Tibial artery (tissue), 4 donors: ENCODE data around the gene ATP6V1C2.

ENCODE experiments used
- DNase-seq, 2 donors: peaks; one replicate each; pipeline ENCODE4 v3.0.0-alpha.2; 2019
- H3K27ac ChIP-seq, 2 donors: fragments of 200-600 bp; sonication (generic) in 1 of 2; 1 replicate in 1 of 2; 2 replicates in 1 of 2; pipeline ENCODE4 v1.5.1; 2018 to 2019; ENCODE audit warnings: mild to moderate bottlenecking in 1 of 2
- H3K27me3 ChIP-seq, 2 donors: fragments of 200-600 bp; sonication (generic) in 1 of 2; one replicate each; pipeline versions ENCODE4 v1.5.1 to v1.6.0; 2016 to 2019
- H3K36me3 ChIP-seq, 3 donors: fragments of 200-600 bp; sonication (generic) in 2 of 3; one replicate each; pipeline ENCODE4 v1.5.1; 2016 to 2019; ENCODE audit warnings: mild to moderate bottlenecking in 2 of 3
- H3K4me1 ChIP-seq, 4 donors: fragments of 200-600 bp; sonication (generic) in 2 of 4; 1 replicate in 3 of 4; 2 replicates in 1 of 4; pipeline ENCODE4 v1.5.1; 2016 to 2019
- H3K4me3 ChIP-seq, 2 donors: fragments of 200-600 bp; sonication (generic) in 1 of 2; 1 replicate in 1 of 2; 2 replicates in 1 of 2; pipeline ENCODE4 v1.5.1; 2018 to 2019; ENCODE audit warnings: mild to moderate bottlenecking in 2 of 2
- H3K9me3 ChIP-seq, 3 donors: fragments of 200-600 bp; sonication (generic) in 1 of 3; one replicate each; pipeline ENCODE4 v1.5.1; 2016 to 2019
- intact Hi-C: fragments of 100-400 bp; cut with DNase I; formaldehyde crosslinking; loops from one replicate; pipeline ENCODE4 v1.15.0; 2023; ENCODE audit warnings: low total_unique reads
- TF ChIP-seq, protein P1 (sequence below), 2 experiments: fragments of 200-600 bp in 1 of 2; fragments of 450-650 bp in 1 of 2; IDR thresholded peaks; one replicate each; pipeline ENCODE4 v1.5.1; 2017 to 2019; ENCODE audit warnings: antibody characterized with exemption in 2 of 2, mild to moderate bottlenecking in 1 of 2, moderate library complexity in 1 of 2

ATP6V1C2 gene

DNA sequence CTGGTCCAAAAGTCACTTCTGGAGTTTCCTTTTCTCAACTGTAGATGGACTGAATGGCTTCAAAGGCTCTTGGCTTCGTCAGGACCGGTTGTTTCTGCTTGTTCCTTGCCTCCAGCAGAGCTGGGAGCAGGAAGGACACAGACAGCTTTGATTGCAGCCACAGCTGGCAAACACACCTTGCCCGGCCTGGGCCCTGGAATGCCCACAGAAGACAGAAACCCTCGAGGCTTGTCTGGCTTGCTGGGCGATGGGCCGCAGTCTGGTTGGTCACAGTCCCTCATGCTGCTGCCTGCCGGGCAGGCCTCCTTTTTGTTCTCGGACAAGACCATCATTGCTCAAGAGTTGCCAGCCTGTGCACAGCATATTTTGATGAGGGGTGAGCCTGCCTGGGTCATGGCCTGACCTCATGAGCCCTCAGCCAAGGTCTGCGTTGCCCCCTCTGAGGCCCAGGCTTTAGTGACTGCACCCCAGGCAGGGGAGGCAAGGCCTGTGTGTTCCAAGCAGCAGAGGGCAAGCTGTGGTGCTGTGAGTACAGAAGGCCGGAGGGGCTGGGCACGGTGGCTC, 37.8 kb downstream of the ATP6V1C2 start:
- intact Hi-C loops, result no loop called here
- H3K27me3 ChIP-seq, result peaks cover 0 to 13% of the 10 kb centered on the region in 2 donors
- TF ChIP-seq, protein P1, sequence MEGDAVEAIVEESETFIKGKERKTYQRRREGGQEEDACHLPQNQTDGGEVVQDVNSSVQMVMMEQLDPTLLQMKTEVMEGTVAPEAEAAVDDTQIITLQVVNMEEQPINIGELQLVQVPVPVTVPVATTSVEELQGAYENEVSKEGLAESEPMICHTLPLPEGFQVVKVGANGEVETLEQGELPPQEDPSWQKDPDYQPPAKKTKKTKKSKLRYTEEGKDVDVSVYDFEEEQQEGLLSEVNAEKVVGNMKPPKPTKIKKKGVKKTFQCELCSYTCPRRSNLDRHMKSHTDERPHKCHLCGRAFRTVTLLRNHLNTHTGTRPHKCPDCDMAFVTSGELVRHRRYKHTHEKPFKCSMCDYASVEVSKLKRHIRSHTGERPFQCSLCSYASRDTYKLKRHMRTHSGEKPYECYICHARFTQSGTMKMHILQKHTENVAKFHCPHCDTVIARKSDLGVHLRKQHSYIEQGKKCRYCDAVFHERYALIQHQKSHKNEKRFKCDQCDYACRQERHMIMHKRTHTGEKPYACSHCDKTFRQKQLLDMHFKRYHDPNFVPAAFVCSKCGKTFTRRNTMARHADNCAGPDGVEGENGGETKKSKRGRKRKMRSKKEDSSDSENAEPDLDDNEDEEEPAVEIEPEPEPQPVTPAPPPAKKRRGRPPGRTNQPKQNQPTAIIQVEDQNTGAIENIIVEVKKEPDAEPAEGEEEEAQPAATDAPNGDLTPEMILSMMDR (IDR thresholded peaks at IDR 0.05), result no peak
- H3K27ac ChIP-seq, result no peak overlapping the region
- no peak overlapping the region for H3K4me3 ChIP-seq
- no peaks in the 10 kb centered on the region for H3K4me1 ChIP-seq
- H3K36me3 ChIP-seq, result no peaks in the 10 kb centered on the region
- no peak for DNase-seq
- no peaks in the 10 kb centered on the region for H3K9me3 ChIP-seq

DNA sequence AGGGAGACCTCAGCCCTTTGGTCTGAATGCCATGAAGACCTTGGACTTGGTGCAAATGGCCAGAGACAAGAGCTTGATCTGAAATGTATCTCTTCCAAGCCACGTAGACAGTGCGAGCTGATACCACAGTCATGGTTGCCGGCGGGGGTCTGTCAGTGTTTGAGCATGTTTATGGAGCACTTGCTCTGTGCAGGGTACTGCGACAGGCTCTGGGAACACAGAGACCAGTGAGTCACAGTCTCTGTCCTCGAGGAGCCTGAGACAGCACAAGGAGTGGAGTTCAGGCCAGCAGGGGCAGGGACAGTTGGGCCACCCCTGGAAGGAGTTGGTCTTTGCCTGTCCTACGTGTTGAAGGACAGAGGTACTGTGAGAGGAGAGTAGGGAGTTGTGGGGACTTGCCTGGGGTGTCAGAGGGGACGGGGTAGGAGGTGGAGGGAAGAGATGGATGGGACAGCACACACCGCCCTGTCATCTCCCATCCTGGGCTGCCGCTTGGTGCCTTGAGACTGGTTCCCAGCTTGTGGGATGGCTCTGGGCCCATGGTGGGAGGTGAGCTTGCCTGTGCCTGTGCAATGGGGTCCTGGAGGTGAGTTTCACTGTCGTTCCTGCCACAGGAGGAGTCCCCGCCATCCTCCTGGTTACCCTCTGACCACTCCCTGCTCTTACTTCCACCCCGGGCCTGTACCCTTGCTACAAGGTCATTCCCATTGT, 39.5 kb downstream of the ATP6V1C2 start:
- intact Hi-C loops, result no loop called here
- H3K27ac ChIP-seq, result no peak overlapping the region
- TF ChIP-seq, protein P1 (IDR thresholded peaks at IDR 0.05), result no peak
- H3K9me3 ChIP-seq, result no peaks in the 10 kb centered on the region
- H3K27me3 ChIP-seq, result peaks cover 0 to 16% of the 10 kb centered on the region in 2 donors
- H3K36me3 ChIP-seq, result no peaks in the 10 kb centered on the region
- no peaks in the 10 kb centered on the region for H3K4me1 ChIP-seq
- DNase-seq, result no peak
- H3K4me3 ChIP-seq, result no peak overlapping the region

DNA sequence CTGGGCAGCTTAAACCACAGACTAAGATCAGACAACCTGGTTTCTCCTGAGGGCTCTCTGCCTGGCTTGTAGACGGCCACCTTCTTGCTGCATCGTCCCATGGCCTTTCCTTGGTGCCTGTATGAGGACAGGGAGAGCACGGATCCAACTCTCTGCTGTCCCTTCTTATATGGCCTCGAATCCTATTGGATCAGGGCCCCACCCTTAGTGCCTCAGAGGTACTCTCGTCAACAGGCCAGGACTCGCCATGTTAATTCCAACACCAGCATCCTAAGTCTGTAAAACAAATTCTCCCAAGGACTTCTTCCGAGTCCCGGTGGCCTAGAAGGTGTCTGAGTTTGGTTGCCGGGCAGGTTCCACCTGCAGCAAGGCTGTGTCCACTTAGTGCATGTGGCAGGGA, 40.2 kb downstream of the ATP6V1C2 start:
- DNase-seq, result no peak
- peaks cover 0 to 16% of the 10 kb centered on the region in 2 donors for H3K27me3 ChIP-seq
- TF ChIP-seq, protein P1 (IDR thresholded peaks at IDR 0.05), result no peak
- no peak overlapping the region for H3K27ac ChIP-seq
- H3K9me3 ChIP-seq, result no peaks in the 10 kb centered on the region
- intact Hi-C loops, result no loop called here
- H3K4me3 ChIP-seq, result no peak overlapping the region
- no peaks in the 10 kb centered on the region for H3K36me3 ChIP-seq
- no peaks in the 10 kb centered on the region for H3K4me1 ChIP-seq

DNA sequence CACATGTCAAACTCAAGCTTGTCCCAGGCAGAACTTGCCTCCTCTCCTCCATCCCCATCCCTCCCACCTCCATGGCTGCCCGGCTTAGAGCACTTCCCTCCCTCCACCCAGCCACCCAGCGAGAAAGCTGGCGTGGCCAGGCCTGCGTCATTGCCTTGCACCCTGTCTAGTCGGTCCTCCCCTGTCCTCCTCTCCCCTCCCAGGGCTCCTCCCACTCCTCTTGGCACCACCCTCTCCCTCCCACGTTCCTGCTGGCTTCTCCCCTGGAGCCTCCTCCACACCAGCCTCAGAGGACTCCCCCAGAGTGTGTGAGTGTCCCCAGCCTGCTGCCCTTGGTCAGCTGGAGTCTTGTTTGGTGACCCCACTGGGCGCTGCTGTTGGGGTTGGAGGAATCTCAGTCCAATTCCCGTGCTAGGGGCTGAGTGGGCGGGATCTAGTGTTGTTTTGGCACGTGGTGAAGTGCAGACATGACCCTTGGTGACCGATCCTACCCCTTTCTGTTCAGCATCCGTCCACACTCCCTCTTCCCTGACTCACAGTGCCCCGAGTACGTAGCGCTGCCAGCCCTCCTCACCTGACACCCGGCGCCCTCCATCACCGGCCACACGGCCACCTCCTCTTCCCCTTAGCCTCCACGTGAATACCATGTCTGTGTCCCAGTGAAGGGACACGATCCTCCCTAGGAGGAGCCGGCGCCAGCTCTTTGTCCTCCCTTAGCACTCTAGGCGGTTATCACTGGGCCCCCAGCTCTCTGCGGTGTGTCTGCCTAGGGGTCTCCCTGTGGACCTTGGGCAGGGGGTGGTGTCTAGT, 41.4 kb downstream of the ATP6V1C2 start:
- Histone ChIP-seq H3K27me3 (peaks cover 0 to 16% of the 10 kb centered on the region in 2 donors), H3K9me3 (no peaks in the 10 kb centered on the region), H3K27ac (no peak overlapping the region), H3K36me3 (no peaks in the 10 kb centered on the region), H3K4me1 (no peaks in the 10 kb centered on the region), H3K4me3 (no peak overlapping the region)
- TF ChIP-seq, protein P1 (IDR thresholded peaks at IDR 0.05), result no peak
- DNase-seq, result no peak
- intact Hi-C loops, result no loop called here

DNA sequence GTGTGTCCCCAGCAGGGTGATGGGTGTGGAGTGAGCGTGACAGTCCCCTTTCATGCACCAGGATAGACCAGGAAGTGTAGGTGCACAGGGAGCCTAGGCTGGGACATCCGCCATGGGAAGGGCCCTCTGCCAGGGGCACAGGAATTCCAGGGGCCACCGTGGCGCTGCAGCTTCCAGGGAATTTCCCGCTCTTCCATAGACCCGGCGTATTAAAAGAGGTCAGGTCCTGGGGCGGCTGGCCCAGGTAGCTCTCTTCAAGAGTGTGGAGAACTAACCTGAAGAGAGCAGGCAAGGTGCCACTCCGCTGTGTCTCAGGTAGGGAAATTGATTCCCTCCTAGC, 42.0 kb downstream of the ATP6V1C2 start:
- H3K27ac ChIP-seq, result no peak overlapping the region
- H3K27me3 ChIP-seq, result peaks cover 0 to 16% of the 10 kb centered on the region in 2 donors
- intact Hi-C loops, result no loop called here
- no peaks in the 10 kb centered on the region for H3K36me3 ChIP-seq
- no peak overlapping the region for H3K4me3 ChIP-seq
- H3K4me1 ChIP-seq, result no peaks in the 10 kb centered on the region
- TF ChIP-seq, protein P1 (IDR thresholded peaks at IDR 0.05), result no peak
- H3K9me3 ChIP-seq, result no peaks in the 10 kb centered on the region
- DNase-seq, result no peak
